GM12878 (cell line): ENCODE results near the gene CARD14.

Source experiments
- EP300 ChIP-seq, 2 experiments: fragments of 150-350 bp in 1 of 2; IDR thresholded peaks; 2 replicates each; pipeline ENCODE4 v1.6.1; 2011 to 2012; ENCODE audit warnings: low read depth in 2 of 2, low read length in 2 of 2, borderline replicate concordance in 1 of 2, improper control_type of control experiment in 1 of 2, inconsistent platforms in 1 of 2; ENCODE audit not compliant: control insufficient read depth in 1 of 2
- NFIC ChIP-seq: IDR thresholded peaks from 2 replicates; pipeline ENCODE4 v1.6.1; 2012; ENCODE audit warnings: low read depth, mild to moderate bottlenecking, inconsistent platforms, low read length, moderate library complexity
- SUPT20H ChIP-seq: IDR thresholded peaks from 2 replicates; pipeline ENCODE4 v1.6.1; 2011; ENCODE audit warnings: low read depth, mild to moderate bottlenecking, low read length, moderate library complexity, borderline replicate concordance; ENCODE audit not compliant: control insufficient read depth
- TBL1XR1 ChIP-seq: IDR thresholded peaks from 2 replicates; pipeline ENCODE4 v1.6.1; 2012; ENCODE audit warnings: low read depth, low read length, improper control_type of control experiment
- ZZZ3 ChIP-seq: IDR thresholded peaks from 2 replicates; pipeline ENCODE4 v1.6.1; 2011; ENCODE audit warnings: low read depth; ENCODE audit not compliant: control insufficient read depth, insufficient read length
- TF ChIP-seq, protein P1 (sequence below): IDR thresholded peaks from 2 replicates; pipeline ENCODE4 v1.6.1; 2012; ENCODE audit warnings: low read depth, low read length, improper control_type of control experiment
- TF ChIP-seq, protein P2 (sequence below): IDR thresholded peaks from 2 replicates; pipeline ENCODE4 v1.6.1; 2011; ENCODE audit warnings: low read depth, mild to moderate bottlenecking, low read length, moderate library complexity, borderline replicate concordance; ENCODE audit errors: extremely low read depth
- TF ChIP-seq, protein P3 (sequence below), 3 experiments: IDR thresholded peaks in 2 of 3; conservative IDR thresholded peaks in 1 of 3; 2 replicates each; pipeline ENCODE4 v1.5.1; 2011; ENCODE audit warnings: low read depth in 3 of 3, low read length in 3 of 3, mild to moderate bottlenecking in 3 of 3, control low read depth in 2 of 3, moderate library complexity in 2 of 3, inconsistent platforms in 1 of 3, mixed read lengths in 1 of 3; ENCODE audit not compliant: control insufficient read depth in 2 of 3, insufficient read depth in 1 of 3; ENCODE audit errors: extremely low read depth in 1 of 3

- TF ChIP-seq, protein P1, sequence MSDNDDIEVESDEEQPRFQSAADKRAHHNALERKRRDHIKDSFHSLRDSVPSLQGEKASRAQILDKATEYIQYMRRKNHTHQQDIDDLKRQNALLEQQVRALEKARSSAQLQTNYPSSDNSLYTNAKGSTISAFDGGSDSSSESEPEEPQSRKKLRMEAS, result no peak
- TF ChIP-seq, protein P2, sequence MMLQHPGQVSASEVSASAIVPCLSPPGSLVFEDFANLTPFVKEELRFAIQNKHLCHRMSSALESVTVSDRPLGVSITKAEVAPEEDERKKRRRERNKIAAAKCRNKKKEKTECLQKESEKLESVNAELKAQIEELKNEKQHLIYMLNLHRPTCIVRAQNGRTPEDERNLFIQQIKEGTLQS, result no peak
- TF ChIP-seq, protein P3, sequence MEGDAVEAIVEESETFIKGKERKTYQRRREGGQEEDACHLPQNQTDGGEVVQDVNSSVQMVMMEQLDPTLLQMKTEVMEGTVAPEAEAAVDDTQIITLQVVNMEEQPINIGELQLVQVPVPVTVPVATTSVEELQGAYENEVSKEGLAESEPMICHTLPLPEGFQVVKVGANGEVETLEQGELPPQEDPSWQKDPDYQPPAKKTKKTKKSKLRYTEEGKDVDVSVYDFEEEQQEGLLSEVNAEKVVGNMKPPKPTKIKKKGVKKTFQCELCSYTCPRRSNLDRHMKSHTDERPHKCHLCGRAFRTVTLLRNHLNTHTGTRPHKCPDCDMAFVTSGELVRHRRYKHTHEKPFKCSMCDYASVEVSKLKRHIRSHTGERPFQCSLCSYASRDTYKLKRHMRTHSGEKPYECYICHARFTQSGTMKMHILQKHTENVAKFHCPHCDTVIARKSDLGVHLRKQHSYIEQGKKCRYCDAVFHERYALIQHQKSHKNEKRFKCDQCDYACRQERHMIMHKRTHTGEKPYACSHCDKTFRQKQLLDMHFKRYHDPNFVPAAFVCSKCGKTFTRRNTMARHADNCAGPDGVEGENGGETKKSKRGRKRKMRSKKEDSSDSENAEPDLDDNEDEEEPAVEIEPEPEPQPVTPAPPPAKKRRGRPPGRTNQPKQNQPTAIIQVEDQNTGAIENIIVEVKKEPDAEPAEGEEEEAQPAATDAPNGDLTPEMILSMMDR (IDR thresholded peaks at IDR 0.05 in 2 of 3, conservative IDR thresholded peaks at IDR 0.05 in 1 of 3; ENCODE audit: control insufficient read depth in 2 of 3, extremely low read depth in 1 of 3, insufficient read depth in 1 of 3, low read depth in 3 of 3, low read length in 3 of 3), result no peak
- TF ChIP-seq TBL1XR1, result no peak
- no peak for TF ChIP-seq NFIC
- no peak for TF ChIP-seq ZZZ3
- no peak for TF ChIP-seq EP300 (IDR thresholded peaks at IDR 0.05; ENCODE audit: borderline replicate concordance in 1 of 2, control insufficient read depth in 1 of 2, low read depth in 2 of 2, low read length in 2 of 2)
- TF ChIP-seq SUPT20H, result no peak
Measured at GRCh38 chr17:80152081-80152702, 17.6 kb upstream of the CARD14 start.
